ENCODE measurements around the gene GP1BB. TPM values are rescaled to one million over a fixed set of nuclear protein-coding genes. Genes with fewer than 3 reads are reported as not detected.

GP1BB gene
- total RNA-seq, 4 donors from 2014 or later: 3.3 to 5.9 (median 4.7) TPM

GRCh38 chr22:19730655-19731360, 7.5 kb downstream of the GP1BB start:
- H3K4me3 ChIP-seq: peak overlapping the region in 3 of 4 donors; percentile 4 to 47 (median 35)
- 2 to 18% methylated on average over 16 to 23 of the region's 48 CpGs for WGBS, 2 donors

GRCh38 chr22:19731361-19732135, 8.2 kb downstream of the GP1BB start:
- no peak overlapping the region for H3K27ac ChIP-seq
- H3K9me3 ChIP-seq: no peaks in the 10 kb centered on the region
- no peak for TF ChIP-seq EP300 (IDR thresholded peaks at IDR 0.05)
- no peak for TF ChIP-seq CTCF (IDR thresholded peaks at IDR 0.05)
- TF ChIP-seq POLR2A (IDR thresholded peaks at IDR 0.05): no peak
- no peak for DNase-seq (ENCODE audit: low spot score in 2 of 2)
- peaks cover 0 to 10% (median 6%) of the 10 kb centered on the region in 4 donors for H3K4me1 ChIP-seq
- 64 to 85% methylated on average over 9 to 21 of the region's 21 CpGs for WGBS, 2 donors
- H3K36me3 ChIP-seq: no peaks in the 10 kb centered on the region
- no peaks in the 10 kb centered on the region for H3K27me3 ChIP-seq
- H3K4me3 ChIP-seq: no peak overlapping the region

More at GRCh38 chr22:19730655-19731360, 7.5 kb downstream of the GP1BB start:
- TF ChIP-seq EP300 (IDR thresholded peaks at IDR 0.05) (no peak), CTCF (IDR thresholded peaks at IDR 0.05) (peak; percentile 92 to 99 (median 96))
- no peaks in the 10 kb centered on the region for H3K36me3 ChIP-seq
- no peak overlapping the region for H3K27ac ChIP-seq
- no peaks in the 10 kb centered on the region for H3K27me3 ChIP-seq
- peak; percentile 64 to 78 for DNase-seq (ENCODE audit: low spot score in 2 of 2)
- H3K9me3 ChIP-seq: no peaks in the 10 kb centered on the region
- H3K4me1 ChIP-seq: peaks cover 0 to 10% (median 6%) of the 10 kb centered on the region in 4 donors

- Histone ChIP-seq H3K36me3 (no peaks in the 10 kb centered on the region), H3K27me3 (no peaks in the 10 kb centered on the region), H3K4me3 (no peak overlapping the region), H3K27ac (no peak overlapping the region), H3K4me1 (peaks cover 0 to 10% (median 6%) of the 10 kb centered on the region in 4 donors), H3K9me3 (no peaks in the 10 kb centered on the region)
- no peak for TF ChIP-seq POLR2A (IDR thresholded peaks at IDR 0.05)
- TF ChIP-seq EP300 (IDR thresholded peaks at IDR 0.05): no peak
- no peak for TF ChIP-seq CTCF (IDR thresholded peaks at IDR 0.05)
- DNase-seq (ENCODE audit: low spot score in 2 of 2): no peak
- WGBS, 2 donors: 81 to 84% methylated on average over 9 to 10 of the region's 10 CpGs
Measured at GRCh38 chr22:19732403-19733113, 9.2 kb downstream of the GP1BB start.

- Histone ChIP-seq H3K9me3 (no peaks in the 10 kb centered on the region), H3K36me3 (no peaks in the 10 kb centered on the region), H3K4me3 (no peak overlapping the region), H3K27me3 (peaks cover 0 to 6% of the 10 kb centered on the region in 2 donors), H3K27ac (no peak overlapping the region), H3K4me1 (peaks cover 0 to 17% (median 6%) of the 10 kb centered on the region in 4 donors)
- DNase-seq (ENCODE audit: low spot score in 2 of 2): no peak
- TF ChIP-seq EP300 (IDR thresholded peaks at IDR 0.05) (no peak), POLR2A (IDR thresholded peaks at IDR 0.05) (no peak), CTCF (IDR thresholded peaks at IDR 0.05) (no peak)
- WGBS, 2 donors: 43 to 75% methylated on average over 2 to 5 of the region's 5 CpGs
Measured at GRCh38 chr22:19733755-19734154, 10.4 kb downstream of the GP1BB start.

Measured in tibial nerve (tissue), 4 donors.